Suprapubic skin (tissue), 4 donors: Measurements from ENCODE around the gene CTDNEP1. TPM values are rescaled to one million over a fixed set of nuclear protein-coding genes. Genes with fewer than 3 reads are reported as not detected.

Experiments used
- DNase-seq, 2 donors: peaks; one replicate each; pipeline ENCODE4 v3.0.0-alpha.2; 2019; ENCODE audit warnings: low spot score in 2 of 2
- H3K27ac ChIP-seq: fragments of 200-600 bp; sonication (generic); one replicate; pipeline ENCODE4 v1.5.1; 2019
- H3K27me3 ChIP-seq: fragments of 200-600 bp; sonication (generic); one replicate; pipeline ENCODE4 v1.5.1; 2019
- H3K36me3 ChIP-seq: fragments of 200-600 bp; sonication (generic); one replicate; pipeline ENCODE4 v1.5.1; 2019
- H3K4me1 ChIP-seq: fragments of 200-600 bp; sonication (generic); one replicate; pipeline ENCODE4 v1.5.1; 2019
- H3K4me3 ChIP-seq: fragments of 200-600 bp; sonication (generic); one replicate; pipeline ENCODE4 v1.5.1; 2019; ENCODE audit warnings: mild to moderate bottlenecking
- H3K9me3 ChIP-seq: fragments of 200-600 bp; sonication (generic); one replicate; pipeline ENCODE4 v1.5.1; 2019
- EP300 ChIP-seq: sonication (generic); formaldehyde crosslinking; IDR thresholded peaks from one replicate; pipeline ENCODE4 v1.6.1; 2017; ENCODE audit warnings: antibody characterized with exemption
- POLR2A ChIP-seq, 2 donors: fragments of 450-650 bp; IDR thresholded peaks; one replicate each; pipeline ENCODE4 v1.6.1; 2017; ENCODE audit warnings: antibody characterized with exemption in 2 of 2, mild to moderate bottlenecking in 2 of 2, moderate library complexity in 2 of 2
- POLR2AphosphoS5 ChIP-seq, 3 donors: sonication (generic); formaldehyde crosslinking; IDR thresholded peaks; one replicate each; pipeline ENCODE4 v1.6.1; 2017; ENCODE audit warnings: antibody characterized with exemption in 3 of 3
- WGBS: methylation state at CpG from one replicate; pipeline ENCODE4 v1.1.5; 2018; 5-methylcytosine and 5-hydroxymethylcytosine counted together
- total RNA-seq, 4 donors: library from RNA; depleted of rRNA; stranded (reverse); fragments of >200 nt; gene quantifications; one replicate each; pipeline ENCODE4 v1.1.0, GENCODE V29; 2016
- TF ChIP-seq, protein P1 (sequence below), 2 donors: fragments of 200-600 bp in 1 of 2; fragments of 450-650 bp in 1 of 2; sonication (generic) in 1 of 2; IDR thresholded peaks; one replicate each; pipeline ENCODE4 v1.5.1; 2016 to 2019; ENCODE audit warnings: antibody characterized with exemption in 2 of 2, mild to moderate bottlenecking in 1 of 2, moderate library complexity in 1 of 2

The CTDNEP1 gene
- total RNA-seq, 4 donors from 2014 or later = 54.7 to 80.6 (median 72.1) TPM

DNA sequence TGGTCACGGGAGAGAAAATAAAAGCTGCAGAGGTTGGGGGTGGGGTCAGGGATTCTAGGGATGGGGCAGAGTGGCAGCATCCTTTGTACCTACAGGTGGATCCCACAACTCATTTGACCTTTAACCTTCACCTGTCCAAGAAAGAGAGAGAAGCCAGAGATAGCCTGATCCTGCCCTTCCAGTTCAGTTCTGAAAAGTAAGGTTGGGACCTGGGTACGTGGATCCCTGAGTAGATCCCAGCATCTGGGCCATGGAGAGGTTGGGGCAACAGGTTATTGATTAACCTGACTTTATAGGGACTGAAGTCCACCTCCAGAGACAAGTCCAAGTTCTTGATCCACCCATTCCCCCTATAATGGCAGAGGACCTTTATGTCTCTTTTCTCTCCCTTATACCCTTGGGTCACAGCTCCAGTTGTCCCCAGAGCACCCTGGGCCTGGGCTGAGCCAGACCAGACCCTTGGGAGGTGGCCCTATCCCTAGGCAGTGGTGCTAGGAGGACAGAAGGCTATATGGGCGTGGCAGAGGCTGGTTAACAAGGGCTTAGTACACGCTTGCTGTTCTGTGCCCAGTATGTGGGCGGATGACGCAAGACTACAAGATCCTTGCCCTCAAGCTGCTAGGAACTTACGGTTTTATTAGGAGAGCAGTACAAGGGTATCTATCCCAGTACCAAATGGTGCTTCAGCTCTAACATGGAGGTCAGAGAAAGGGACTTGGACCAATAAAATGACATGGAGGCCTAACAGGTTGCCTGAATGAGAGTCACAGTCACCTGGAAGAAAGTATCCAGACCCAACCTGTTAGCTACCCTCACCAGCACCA lies 7.4 kb upstream of the CTDNEP1 start:
- Histone ChIP-seq H3K27ac (no peak overlapping the region), H3K4me3 (no peak overlapping the region), H3K9me3 (no peaks in the 10 kb centered on the region), H3K4me1 (peaks cover 47% of the 10 kb centered on the region), H3K27me3 (peaks cover 35% of the 10 kb centered on the region), H3K36me3 (peaks cover 53% of the 10 kb centered on the region)
- DNase-seq = no peak
- 64% methylated on average over 7 of the region's 7 CpGs for WGBS
- TF ChIP-seq, protein P1, sequence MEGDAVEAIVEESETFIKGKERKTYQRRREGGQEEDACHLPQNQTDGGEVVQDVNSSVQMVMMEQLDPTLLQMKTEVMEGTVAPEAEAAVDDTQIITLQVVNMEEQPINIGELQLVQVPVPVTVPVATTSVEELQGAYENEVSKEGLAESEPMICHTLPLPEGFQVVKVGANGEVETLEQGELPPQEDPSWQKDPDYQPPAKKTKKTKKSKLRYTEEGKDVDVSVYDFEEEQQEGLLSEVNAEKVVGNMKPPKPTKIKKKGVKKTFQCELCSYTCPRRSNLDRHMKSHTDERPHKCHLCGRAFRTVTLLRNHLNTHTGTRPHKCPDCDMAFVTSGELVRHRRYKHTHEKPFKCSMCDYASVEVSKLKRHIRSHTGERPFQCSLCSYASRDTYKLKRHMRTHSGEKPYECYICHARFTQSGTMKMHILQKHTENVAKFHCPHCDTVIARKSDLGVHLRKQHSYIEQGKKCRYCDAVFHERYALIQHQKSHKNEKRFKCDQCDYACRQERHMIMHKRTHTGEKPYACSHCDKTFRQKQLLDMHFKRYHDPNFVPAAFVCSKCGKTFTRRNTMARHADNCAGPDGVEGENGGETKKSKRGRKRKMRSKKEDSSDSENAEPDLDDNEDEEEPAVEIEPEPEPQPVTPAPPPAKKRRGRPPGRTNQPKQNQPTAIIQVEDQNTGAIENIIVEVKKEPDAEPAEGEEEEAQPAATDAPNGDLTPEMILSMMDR (IDR thresholded peaks at IDR 0.05) = no peak
- TF ChIP-seq POLR2AphosphoS5 (IDR thresholded peaks at IDR 0.05) (no peak), POLR2A (IDR thresholded peaks at IDR 0.05) (no peak)

DNA sequence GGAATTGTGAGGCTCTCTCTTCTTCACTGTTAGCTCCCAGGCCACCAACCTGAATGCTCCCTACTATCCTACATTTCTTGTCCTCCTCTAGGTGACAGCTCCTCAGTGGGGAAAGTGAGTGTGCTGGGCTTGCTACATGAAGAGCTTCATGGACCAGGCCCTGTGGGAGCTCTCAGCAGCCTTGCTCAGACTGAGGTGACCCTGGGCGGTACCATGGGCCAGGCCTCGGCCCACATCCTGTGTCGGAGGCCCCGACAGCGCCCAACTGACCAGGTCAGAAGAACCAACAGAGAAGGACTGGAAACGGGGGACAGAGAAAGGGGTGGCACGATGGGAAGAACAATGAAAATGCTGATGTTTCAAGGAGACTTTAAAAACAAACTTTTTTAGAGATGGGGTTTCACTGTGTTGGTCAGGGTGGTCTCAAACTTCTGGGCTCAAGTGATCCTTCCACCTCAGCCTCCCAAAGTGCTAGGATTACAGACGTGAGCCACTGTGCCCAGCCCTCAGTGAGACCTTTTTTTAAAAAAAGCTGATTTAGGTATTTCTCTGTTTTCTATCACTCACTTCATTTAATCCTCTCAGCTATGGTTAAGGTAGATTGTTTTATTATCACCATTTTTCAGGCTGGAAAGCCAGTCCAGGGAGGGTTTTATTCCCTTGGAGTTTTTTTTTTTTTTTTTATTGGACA lies 5.4 kb upstream of the CTDNEP1 start:
- Histone ChIP-seq H3K27ac (no peak overlapping the region), H3K36me3 (peaks cover 53% of the 10 kb centered on the region), H3K4me3 (no peak overlapping the region), H3K4me1 (peaks cover 39% of the 10 kb centered on the region), H3K9me3 (no peaks in the 10 kb centered on the region), H3K27me3 (peaks cover 15% of the 10 kb centered on the region)
- TF ChIP-seq, protein P1 (IDR thresholded peaks at IDR 0.05) = no peak
- TF ChIP-seq POLR2A (IDR thresholded peaks at IDR 0.05) (no peak), EP300 (no peak), POLR2AphosphoS5 (IDR thresholded peaks at IDR 0.05) (no peak)
- WGBS = 91% methylated on average over 8 of the region's 8 CpGs
- DNase-seq = no peak

DNA sequence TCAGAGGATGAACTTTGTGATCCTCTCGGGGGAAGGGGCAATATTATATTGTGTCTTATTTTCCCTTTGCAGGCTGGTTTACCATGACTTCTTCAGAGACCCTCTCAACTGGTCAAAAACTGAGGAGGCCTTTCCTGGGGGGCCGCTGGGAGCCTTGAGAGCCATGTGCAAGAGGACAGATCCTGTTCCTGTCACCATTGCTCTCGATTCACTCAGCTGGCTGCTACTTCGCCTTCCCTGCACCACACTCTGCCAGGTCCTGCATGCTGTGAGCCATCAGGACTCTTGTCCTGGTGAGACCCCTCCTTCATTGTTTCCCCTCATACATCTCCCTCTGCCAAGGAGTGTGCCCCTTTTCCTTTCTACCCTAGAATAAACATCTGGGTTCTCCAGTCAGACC lies 3.0 kb upstream of the CTDNEP1 start:
- no peak overlapping the region for H3K27ac ChIP-seq
- TF ChIP-seq POLR2AphosphoS5 (IDR thresholded peaks at IDR 0.05) (no peak), POLR2A (IDR thresholded peaks at IDR 0.05) (no peak), EP300 (no peak)
- TF ChIP-seq, protein P1 (IDR thresholded peaks at IDR 0.05) = no peak

DNA sequence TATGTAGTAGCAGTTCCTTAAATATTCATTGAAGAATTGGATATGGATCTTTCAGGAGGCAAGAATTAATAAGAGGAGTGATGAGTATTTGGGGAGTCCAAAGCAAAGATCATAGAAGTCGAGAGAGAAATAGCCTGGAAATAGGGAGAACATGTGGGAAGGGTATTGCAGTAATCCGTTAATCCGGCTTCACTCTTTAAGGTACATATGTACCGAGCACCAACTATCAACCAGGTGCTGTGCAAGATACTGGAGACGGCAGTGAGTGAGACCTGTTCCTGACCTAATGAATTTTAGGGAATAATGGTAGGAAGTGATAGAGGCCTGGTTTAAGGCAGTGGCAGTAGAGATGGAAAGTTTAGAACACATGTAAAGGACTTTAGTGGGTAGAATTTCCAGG lies 1.5 kb upstream of the CTDNEP1 start:
- Histone ChIP-seq H3K36me3 (peaks cover 38% of the 10 kb centered on the region), H3K27me3 (no peaks in the 10 kb centered on the region), H3K4me3 (peak overlapping the region; percentile 88), H3K27ac (peak overlapping the region; percentile 100), H3K4me1 (peaks cover 37% of the 10 kb centered on the region), H3K9me3 (no peaks in the 10 kb centered on the region)
- DNase-seq = no peak
- TF ChIP-seq POLR2A (IDR thresholded peaks at IDR 0.05) (no peak), EP300 (no peak), POLR2AphosphoS5 (IDR thresholded peaks at IDR 0.05) (no peak)
- TF ChIP-seq, protein P1 (IDR thresholded peaks at IDR 0.05) = no peak
- 77% methylated on average over 5 of the region's 5 CpGs for WGBS

More for the DNA sequence above, 3.0 kb upstream of the CTDNEP1 start:
- peaks cover 51% of the 10 kb centered on the region for H3K36me3 ChIP-seq
- no peak overlapping the region for H3K4me3 ChIP-seq
- peaks cover 35% of the 10 kb centered on the region for H3K4me1 ChIP-seq
- no peaks in the 10 kb centered on the region for H3K9me3 ChIP-seq
- WGBS = 88% methylated on average over 4 of the region's 4 CpGs
- DNase-seq = no peak
- H3K27me3 ChIP-seq = no peaks in the 10 kb centered on the region
